ENCODE data around the gene PGM2.

Gene PGM2

GRCh38 chr4:37867102-37867501, 40.6 kb downstream of the PGM2 start:
- no peak for DNase-seq

GRCh38 chr4:37868238-37868637, 41.8 kb downstream of the PGM2 start:
- DNase-seq = no peak

- no peak for DNase-seq
These were observed 46.0 kb downstream of the PGM2 start for GRCh38 chr4:37872310-37872988.

GRCh38 chr4:37873386-37873785, 46.9 kb downstream of the PGM2 start:
- DNase-seq = no peak

GRCh38 chr4:37876156-37876555, 49.7 kb downstream of the PGM2 start:
- DNase-seq = no peak

DNA sequence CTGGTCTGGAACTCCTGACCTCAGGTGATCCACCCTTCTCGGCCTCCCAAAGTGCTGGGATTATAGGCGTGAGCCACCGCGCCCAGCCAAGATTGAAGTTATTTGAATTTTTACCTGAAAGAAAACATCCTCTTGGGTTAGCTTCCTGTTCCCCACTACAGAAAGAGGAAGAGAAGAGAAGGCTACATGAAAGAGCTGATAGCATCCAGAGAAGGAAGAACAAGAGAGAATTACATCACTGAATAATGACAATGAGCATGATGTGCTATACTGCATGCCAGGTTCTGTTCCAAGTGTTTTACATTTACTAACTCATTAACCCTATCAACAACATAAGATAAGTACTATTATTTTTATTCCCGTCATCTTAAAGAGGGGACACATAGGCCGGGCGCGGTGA, 52.9 kb downstream of the PGM2 start:
- no peak for DNase-seq

- no peak for DNase-seq
These were observed 55.3 kb downstream of the PGM2 start for GRCh38 chr4:37881811-37882210.

DNA sequence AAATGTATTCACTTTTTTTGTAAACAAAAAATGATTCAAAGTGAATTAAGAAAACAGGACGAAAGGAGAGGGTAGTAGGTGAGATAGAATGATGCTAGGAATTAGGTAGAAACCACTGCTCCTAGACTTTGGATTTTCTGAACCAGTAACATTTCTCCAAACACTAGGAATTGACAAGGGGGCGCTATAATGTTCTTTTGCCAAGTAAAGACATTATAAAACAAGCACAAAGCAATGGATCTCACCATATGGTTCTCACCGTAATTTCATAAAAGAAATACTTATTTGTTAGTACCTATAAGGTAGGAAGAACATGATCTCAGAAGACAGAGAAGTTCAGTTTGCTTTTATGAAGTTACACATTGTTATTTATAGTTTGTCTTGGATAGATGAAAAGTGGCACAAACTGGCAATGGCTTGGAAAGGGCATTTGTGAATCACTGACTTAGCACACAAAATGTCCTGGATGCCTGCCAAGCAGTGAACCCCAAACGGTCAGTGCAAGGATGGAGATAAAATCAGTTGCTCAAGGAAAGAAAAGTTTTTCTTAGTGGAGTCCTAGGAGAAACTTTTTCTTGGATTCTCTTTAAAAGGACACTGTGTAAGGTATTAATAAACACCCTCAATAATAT, 56.3 kb downstream of the PGM2 start:
- no peak for DNase-seq

GRCh38 chr4:37884855-37885487, 58.5 kb downstream of the PGM2 start:
- no peak for DNase-seq

DNA sequence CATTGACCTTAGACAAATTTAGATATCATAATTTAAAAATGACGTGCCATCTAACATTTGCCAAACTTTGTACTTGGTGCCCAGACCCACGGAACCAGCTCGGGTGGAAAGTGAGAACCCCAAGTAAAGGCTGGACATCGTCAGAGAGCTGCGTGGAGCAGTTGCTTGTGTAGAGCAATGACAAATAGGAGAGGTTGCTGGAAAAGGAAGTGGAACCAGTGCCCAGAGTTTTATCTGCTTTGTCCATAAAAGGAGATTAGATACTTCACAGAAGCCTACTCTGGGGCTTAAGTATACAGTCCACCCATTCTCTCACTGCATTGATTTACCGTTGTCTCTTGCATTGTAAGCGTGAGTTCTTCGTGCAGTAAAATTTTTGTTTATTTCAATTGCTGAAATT, 59.0 kb downstream of the PGM2 start:
- no peak for DNase-seq

- peak; percentile 40 for DNase-seq
These were observed 63.6 kb downstream of the PGM2 start for GRCh38 chr4:37889849-37890800.

- DNase-seq = peak; percentile 50
These were observed 64.3 kb downstream of the PGM2 start, which contains the start of gene TBC1D1 for GRCh38 chr4:37890801-37891259. Gene TBC1D1 (plus strand): TSS chr4:37891084. CDS start chr4:37902096, 11,012 bp downstream.

DNA sequence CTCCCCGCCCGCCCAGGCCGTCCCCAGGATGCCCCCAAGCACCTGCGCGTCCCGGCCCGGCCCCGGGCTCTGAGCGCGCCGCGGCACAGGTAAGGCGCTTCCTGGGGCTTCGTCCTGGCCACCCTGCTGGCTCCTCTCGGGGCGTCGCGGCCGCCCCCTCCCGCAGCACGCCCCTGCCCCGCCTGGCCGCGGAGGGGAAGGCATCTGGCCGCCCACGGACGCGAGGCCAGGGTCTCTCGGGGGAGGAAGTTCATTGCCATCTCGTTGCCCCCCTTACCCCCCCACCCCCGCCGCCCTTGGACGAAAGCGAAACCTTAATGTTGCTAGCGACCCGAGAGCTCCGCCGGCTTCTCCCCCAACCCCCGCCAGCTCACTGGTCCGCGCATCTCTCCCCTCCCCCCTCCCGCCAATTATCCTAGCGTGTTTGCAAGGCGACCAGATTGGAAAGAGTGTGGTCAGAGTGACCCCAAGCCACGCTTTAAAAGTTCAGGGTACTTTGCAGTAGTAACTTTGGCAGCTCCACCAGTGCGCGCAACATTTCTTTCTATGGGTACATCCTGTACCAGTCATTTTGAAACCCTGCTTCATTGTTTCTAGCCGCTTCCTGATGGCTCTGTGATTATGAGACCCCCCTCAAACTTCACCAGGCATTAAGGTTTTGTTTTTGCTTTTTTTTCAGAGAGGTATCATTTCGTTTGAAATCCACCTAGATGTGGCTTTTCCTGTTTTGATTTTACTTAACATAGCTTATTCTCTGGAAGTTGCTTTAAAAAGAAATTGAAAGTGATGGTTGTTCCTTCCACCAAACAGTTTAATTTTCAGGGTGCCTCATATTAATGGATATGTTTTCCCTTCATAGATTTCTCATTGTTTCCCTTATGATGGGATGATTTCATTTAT, 65.0 kb downstream of the PGM2 start:
- peak; percentile 63 for DNase-seq

GRCh38 chr4:37892641-37893040, 66.2 kb downstream of the PGM2 start:
- peak; percentile 34 for DNase-seq

GRCh38 chr4:37893164-37893563, 66.7 kb downstream of the PGM2 start:
- no peak for DNase-seq

GRCh38 chr4:37895271-37895670, 68.8 kb downstream of the PGM2 start:
- DNase-seq = no peak

DNA sequence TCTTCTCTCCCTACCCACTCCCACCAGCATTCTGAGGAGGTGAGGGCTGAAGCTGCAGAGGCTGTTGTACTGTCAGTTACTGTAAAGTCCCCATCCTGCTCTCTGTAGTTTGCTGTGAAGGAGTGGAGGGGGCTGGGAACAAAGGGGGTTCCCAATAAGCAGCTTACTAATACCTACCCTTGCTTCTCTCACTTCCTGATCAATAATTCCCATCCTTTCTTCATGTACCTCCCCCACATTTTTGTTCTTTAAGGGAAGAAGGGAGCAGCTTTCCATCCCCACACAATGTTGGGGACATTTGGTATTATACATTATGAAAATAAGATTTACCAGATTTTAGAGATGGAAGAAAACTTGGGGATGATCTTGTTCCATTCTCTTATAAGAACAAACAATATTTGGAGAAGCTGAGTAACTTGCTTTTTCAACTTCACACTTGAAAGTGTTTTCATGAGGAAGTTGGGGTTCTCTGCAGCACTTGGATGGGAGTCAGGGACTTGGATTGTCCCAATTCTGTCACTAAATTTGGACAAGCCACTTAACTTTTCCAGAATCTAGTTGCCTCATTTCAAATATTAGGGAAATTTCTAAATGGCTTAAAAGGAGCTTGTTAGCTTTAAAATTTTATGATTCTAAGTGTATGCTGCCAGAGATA, 69.8 kb downstream of the PGM2 start:
- no peak for DNase-seq

DNA sequence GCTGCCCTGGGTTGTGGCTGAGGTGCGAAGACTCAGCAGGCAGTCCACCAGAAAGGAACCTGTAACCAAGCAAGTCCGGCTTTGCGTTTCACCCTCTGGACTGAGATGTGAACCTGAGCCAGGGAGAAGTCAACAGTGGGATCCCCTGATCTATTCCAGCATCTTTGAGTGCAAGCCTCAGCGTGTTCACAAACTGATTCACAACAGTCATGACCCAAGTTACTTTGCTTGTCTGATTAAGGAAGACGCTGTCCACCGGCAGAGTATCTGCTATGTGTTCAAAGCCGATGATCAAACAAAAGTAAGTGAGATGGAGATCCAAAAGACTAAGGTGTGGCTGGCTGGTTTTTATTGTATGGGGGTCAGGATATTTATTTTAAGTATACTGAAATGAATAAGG, 75.7 kb downstream of the PGM2 start:
- DNase-seq = no peak

DNA sequence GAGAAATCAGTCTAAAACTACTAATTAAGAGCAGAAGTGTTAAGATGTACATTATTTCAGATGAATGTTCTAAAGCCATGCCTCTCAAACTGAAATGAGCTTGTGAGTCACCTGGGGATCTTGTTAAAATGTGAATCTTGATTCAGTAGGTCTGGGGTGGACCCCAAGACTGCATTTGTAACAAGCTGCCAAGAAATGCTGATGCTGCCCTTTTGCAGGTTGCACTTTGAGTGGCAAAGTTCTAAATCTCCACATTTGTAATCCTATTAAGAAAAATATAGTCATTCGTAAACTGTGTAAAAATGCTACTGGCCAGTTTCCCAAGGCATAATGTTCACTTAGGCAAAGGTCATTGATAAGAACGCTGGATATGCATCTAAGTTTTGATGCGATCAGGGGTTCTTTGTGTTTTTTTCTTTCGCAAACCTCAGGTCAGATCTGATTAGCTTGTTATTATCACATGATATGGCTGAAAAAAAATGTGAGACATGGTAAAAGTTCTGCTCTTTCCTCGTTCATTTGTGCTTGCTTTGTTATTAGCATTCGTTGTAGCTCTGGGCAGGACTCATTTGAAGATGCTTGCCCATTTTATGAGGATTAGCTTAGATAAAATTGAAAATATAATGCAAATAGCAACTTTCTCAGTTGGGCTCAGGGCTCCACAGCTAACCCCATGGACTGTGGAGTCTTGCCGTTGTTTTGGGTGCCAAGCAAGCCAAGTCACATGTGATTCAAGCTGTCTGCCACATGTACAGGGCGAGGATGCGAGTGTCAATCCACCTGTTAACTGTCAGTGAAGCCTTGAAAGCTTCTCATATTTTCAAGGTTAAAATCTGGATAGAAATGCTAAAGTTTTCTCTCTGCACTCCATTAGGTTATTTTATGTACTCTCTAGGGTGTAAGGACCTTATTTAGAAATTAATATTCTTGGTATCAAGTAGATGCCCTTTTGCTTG, 76.5 kb downstream of the PGM2 start:
- DNase-seq = no peak

- DNase-seq = no peak
These were observed 77.4 kb downstream of the PGM2 start for GRCh38 chr4:37903901-37904300.
